HepG2 (cell line): Measurements from ENCODE around the gene COASY. TPM values are rescaled to one million over a fixed set of nuclear protein-coding genes. Genes with fewer than 3 reads are reported as not detected.

ENCODE experiments used
- ARID5B ChIP-seq: IDR thresholded peaks from 2 replicates; pipeline ENCODE4 v1.4.0; 2020; ENCODE audit warnings: mild to moderate bottlenecking, missing genetic modification reagents
- BCL3 ChIP-seq: sonication (generic); formaldehyde crosslinking; IDR thresholded peaks from 2 replicates; pipeline ENCODE4 v1.5.1; 2020; ENCODE audit warnings: mild to moderate bottlenecking, missing genetic modification reagents, moderate library complexity
- GMEB1 ChIP-seq: sonication (generic); formaldehyde crosslinking; IDR thresholded peaks from 2 replicates; pipeline ENCODE4 v1.5.1; 2020; ENCODE audit warnings: missing genetic modification reagents, mild to moderate bottlenecking, borderline replicate concordance
- PATZ1 ChIP-seq: sonication (generic); formaldehyde crosslinking; IDR thresholded peaks from 2 replicates; pipeline ENCODE4 v1.4.0; 2020; ENCODE audit warnings: missing genetic modification reagents
- PHF21A ChIP-seq: sonication (generic); formaldehyde crosslinking; IDR thresholded peaks from 2 replicates; pipeline ENCODE4 v1.5.0; 2020; ENCODE audit warnings: mild to moderate bottlenecking, missing genetic modification reagents
- ZNF407 ChIP-seq: sonication (generic); formaldehyde crosslinking; IDR thresholded peaks from one replicate; pipeline ENCODE4 v1.5.1; 2020; ENCODE audit warnings: mild to moderate bottlenecking, missing genetic modification reagents; ENCODE audit errors: not compliant biosample characterization
- ZNF562 ChIP-seq: sonication (generic); formaldehyde crosslinking; IDR thresholded peaks from 2 replicates; pipeline ENCODE4 v1.8.0; 2022; ENCODE audit warnings: missing genetic modification reagents, borderline replicate concordance
- ZNF740 ChIP-seq: sonication (generic); formaldehyde crosslinking; IDR thresholded peaks from 2 replicates; pipeline ENCODE4 v1.4.0; 2020; ENCODE audit warnings: missing genetic modification reagents
- ZNF749 ChIP-seq: sonication (generic); formaldehyde crosslinking; IDR thresholded peaks from 2 replicates; pipeline ENCODE4 v1.8.0; 2022; ENCODE audit warnings: mild to moderate bottlenecking, missing genetic modification reagents, moderate library complexity, borderline replicate concordance
- polyA plus RNA-seq, 8 experiments: library from polyadenylated mRNA; depleted of rRNA in 3 of 8; stranded (reverse) in 7 of 8; unstranded in 1 of 8; fragments of >200 nt; fragmentation: Illumina TruSeq in 4 of 8; extraction: Trizol in 4 of 8; gene quantifications; 2 replicates each; pipeline versions ENCODE4 v1.2.1 to v1.2.3, GENCODE V29; 2011 to 2016; ENCODE audit warnings: low read depth in 4 of 8, missing spikeins in 1 of 8, mixed read lengths in 1 of 8; ENCODE audit not compliant: insufficient read depth in 1 of 8
- total RNA-seq, 5 experiments: library from RNA; depleted of rRNA; stranded (reverse); fragments of >200 nt; fragmentation: Illumina TruSeq; extraction: Trizol; gene quantifications; 2 replicates each; pipeline ENCODE4 v1.2.3, GENCODE V29; 2016; ENCODE audit warnings: low read depth in 1 of 5

Gene COASY
- total and polyA plus RNA-seq, 2 of the 13 experiments (the other 11 are each of a cell fraction or from before 2014, with no cell fraction given): 90.7 to 125 TPM

GRCh38 chr17:42566883-42567573 lies 5.1 kb downstream of the COASY start, which contains the start of gene MLX (continued):
- TF ChIP-seq ZNF407 (CRISPR knock-in tag) (peak; percentile 86), PHF21A (peak; percentile 87), ZNF562 (CRISPR knock-in tag) (no peak), GMEB1 (CRISPR knock-in tag) (peak; percentile 96), ZNF749 (CRISPR knock-in tag) (peak; percentile 66), ZNF740 (CRISPR knock-in tag) (no peak; the same call in 1 of the 2 replicates), ARID5B (peak; percentile 67; the same call in 1 of the 2 replicates), PATZ1 (CRISPR knock-in tag) (peak; percentile 74; the same call in 1 of the 2 replicates), BCL3 (CRISPR knock-in tag) (peak; percentile 92)
